Stimulated activated naive B cell treated with anti-CD40 and anti-IgM and Interleukin-4, amounts not matched to agents 10 μg/mL and 1 μg/mL and 100 μg/mL, for 72 hours (primary cell): ENCODE measurements around the gene ZBTB17.
"Not testable (repeated sequence)": the region's sequence is repeated elsewhere in the genome, so short reads cannot be mapped to it uniquely, and the experiment has no call there.

ENCODE experiments used
- ATAC-seq, 2 donors: fragments of 150-1000 bp; cut with Tn5 transposase; replicated peaks; 2 replicates each; pipeline ENCODE4 v1.10.0; 2021; ENCODE audit warnings: moderate library complexity in 1 of 2
- DNase-seq: peaks from one replicate; pipeline ENCODE4 v3.0.0; 2021
- H3K27ac Mint-ChIP-seq: one replicate; pipeline ENCODE4 v1.8.0; 2022; ENCODE audit warnings: mild to moderate bottlenecking, mixed read lengths
- H3K27me3 Mint-ChIP-seq, 2 donors: one replicate each; pipeline ENCODE4 v1.8.0; 2022; ENCODE audit warnings: mixed read lengths in 2 of 2
- H3K36me3 Mint-ChIP-seq, 2 donors: one replicate each; pipeline ENCODE4 v1.8.0; 2022; ENCODE audit warnings: mixed read lengths in 2 of 2, mild to moderate bottlenecking in 1 of 2
- H3K4me1 Mint-ChIP-seq, 2 donors: one replicate each; pipeline ENCODE4 v1.8.0; 2022; ENCODE audit warnings: mixed read lengths in 2 of 2, mild to moderate bottlenecking in 1 of 2
- H3K4me3 Mint-ChIP-seq, 2 donors: one replicate each; pipeline ENCODE4 v1.8.0; 2022; ENCODE audit warnings: mild to moderate bottlenecking in 2 of 2, mixed read lengths in 2 of 2, moderate library complexity in 1 of 2
- H3K9me3 Mint-ChIP-seq, 2 donors: one replicate each; pipeline ENCODE4 v1.8.0; 2022; ENCODE audit warnings: mixed read lengths in 2 of 2, mild to moderate bottlenecking in 1 of 2

ZBTB17 gene

DNA sequence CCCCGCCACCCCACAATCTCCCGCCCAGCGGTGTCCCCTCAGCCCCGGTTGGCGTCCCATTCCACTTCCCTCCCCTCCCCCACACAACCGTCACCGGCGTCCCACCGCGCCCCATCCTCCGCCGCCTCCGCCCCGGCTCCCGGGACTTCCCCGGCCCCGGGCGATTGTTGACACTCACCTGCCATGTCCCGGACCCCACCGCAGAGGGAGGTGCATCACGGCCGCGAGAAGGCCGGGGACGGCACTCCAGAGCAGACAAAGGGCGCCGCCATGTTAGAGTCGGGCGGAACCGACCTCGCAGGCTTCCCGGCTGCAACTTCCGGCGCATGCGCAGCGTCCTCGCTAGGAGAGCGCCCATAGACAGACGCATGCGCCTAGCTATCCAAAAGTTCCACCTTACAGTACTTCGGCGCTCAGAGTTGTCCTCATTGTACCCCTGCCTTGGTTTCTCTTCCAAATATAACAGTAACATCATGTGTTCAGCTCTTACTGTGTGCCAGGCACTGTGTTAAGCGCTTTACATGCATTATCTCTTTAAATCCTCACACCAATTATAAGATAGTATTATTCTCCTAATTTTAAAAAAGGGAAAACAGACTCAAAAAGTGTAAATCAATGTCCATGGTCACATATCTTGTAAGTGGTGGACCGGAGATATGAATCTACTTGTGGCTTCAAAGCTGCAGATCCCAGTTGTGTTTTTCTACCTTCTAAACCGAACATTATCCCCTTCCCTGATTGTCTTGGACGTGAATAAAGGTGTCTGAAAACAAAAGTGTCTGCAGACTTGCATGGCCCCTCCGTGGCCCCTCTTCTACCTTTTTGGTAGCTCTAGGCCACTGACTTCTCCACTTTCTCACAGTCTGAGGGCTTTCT, at the start of gene ZBTB17:
Gene ZBTB17, minus strand, starts transcription at position 297 of the 876 bp plus-strand sequence. CDS start 27,606 bp downstream, outside the sequence.
- no peaks in the 10 kb centered on the region for H3K9me3 Mint-ChIP-seq
- peak within 1 kb of the TSS; percentile 92 to 98 for H3K4me3 Mint-ChIP-seq
- peak; percentile 81 to 89 for ATAC-seq
- H3K36me3 Mint-ChIP-seq, result peaks cover 24 to 29% of the 10 kb centered on the region in 2 donors
- H3K4me1 Mint-ChIP-seq, result peaks cover 27 to 46% of the 10 kb centered on the region in 2 donors
- no peaks in the 10 kb centered on the region for H3K27me3 Mint-ChIP-seq
- peak; percentile 94 for DNase-seq
- peak within 1 kb of the TSS; percentile 98 for H3K27ac Mint-ChIP-seq

DNA sequence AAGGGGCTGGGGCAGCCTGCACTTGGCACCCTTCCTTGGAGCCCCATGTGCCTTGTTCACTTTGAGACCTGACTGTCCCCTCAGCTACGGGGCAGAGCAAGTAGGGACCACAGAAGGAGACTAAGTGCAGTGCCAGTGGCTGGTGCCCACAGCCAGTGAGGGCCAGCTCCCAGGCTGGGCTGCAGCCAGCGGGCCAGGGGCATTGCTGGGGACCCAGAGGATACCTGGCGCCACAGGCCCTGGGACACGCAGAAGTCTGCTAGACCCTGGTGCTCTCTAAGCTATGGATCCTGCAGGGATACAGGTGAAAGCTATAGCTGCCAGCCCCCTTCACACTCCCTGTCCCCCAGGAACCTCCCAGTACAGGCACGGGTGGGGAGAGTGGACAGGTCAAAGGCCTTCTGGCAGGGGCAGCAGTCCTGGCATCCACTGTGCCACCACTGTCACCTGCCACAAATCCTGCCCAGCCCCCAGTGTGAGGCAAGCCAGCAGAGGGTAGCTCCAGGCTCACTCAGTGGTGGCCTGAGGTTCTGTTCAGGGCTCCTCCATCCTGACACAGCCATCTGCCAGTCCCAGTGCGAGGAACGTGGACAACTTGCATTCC, 47.3 kb upstream of the ZBTB17 start:
- H3K9me3 Mint-ChIP-seq, result no peaks in the 10 kb centered on the region
- peaks cover 19 to 37% of the 10 kb centered on the region in 2 donors for H3K27me3 Mint-ChIP-seq
- DNase-seq, result no peak
- H3K36me3 Mint-ChIP-seq, result no peaks in the 10 kb centered on the region
- peaks cover 6 to 17% of the 10 kb centered on the region in 2 donors for H3K4me1 Mint-ChIP-seq
- no peak overlapping the region for H3K4me3 Mint-ChIP-seq
- no peak for ATAC-seq
- H3K27ac Mint-ChIP-seq, result no peak overlapping the region

DNA sequence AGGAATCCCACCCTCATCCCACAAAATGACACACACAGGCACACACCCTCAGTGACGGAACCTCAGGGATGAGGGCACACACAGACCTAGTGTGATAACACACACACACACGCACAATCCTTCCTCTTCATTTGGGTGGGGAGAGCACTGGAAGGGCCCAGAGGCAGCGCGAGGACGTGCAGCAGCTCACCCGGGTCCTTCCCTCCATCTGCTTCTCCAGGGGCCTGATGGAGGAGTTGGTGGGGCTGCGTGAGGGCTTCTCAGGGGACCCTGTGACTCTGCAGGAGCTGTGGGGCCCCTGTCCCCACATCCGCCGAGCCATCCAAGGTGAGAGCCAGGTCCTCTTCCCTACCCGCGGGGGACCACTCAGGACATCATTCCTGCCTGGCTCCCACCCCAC, 46.5 kb upstream of the ZBTB17 start:
- Mint-ChIP-seq H3K36me3 (no peaks in the 10 kb centered on the region), H3K4me1 (peaks cover 2 to 12% of the 10 kb centered on the region in 2 donors), H3K4me3 (no peak overlapping the region), H3K9me3 (no peaks in the 10 kb centered on the region), H3K27me3 (peaks cover 14 to 32% of the 10 kb centered on the region in 2 donors), H3K27ac (no peak overlapping the region)
- ATAC-seq, result no peak
- DNase-seq, result no peak

DNA sequence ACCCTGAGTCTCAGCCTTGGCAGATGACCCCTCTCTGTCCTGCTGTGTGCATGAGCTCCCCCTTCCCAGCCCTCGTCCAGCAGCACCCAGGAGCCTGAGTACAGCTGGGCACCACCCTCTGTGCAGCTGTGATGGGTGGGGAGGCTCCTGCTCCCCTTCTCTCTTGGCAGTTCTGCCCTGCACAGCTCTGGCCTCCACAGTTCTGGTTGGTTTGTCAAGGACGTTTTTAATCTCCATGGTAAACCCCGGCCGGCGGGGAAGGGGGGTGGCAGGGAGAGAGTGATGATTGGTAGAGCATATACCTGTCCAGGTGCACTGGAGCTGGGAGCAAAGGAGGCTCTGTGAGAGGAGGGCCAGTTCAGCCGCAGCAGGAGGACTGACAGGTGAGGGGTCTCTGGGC, 45.8 kb upstream of the ZBTB17 start, which contains the start of gene CLCNKA:
Gene CLCNKA, plus strand, starts transcription at position 356 of the 400 bp plus-strand sequence. CDS start 584 bp downstream, outside the sequence.
- Mint-ChIP-seq H3K9me3 (no peaks in the 10 kb centered on the region), H3K27me3 (peaks cover 14 to 32% of the 10 kb centered on the region in 2 donors), H3K36me3 (no peaks in the 10 kb centered on the region), H3K4me3 (no peak within 1 kb of the TSS), H3K27ac (peak within 1 kb of the TSS; percentile 63), H3K4me1 (peaks cover 2 to 5% of the 10 kb centered on the region in 2 donors)
- DNase-seq (no peak), ATAC-seq (no peak)

DNA sequence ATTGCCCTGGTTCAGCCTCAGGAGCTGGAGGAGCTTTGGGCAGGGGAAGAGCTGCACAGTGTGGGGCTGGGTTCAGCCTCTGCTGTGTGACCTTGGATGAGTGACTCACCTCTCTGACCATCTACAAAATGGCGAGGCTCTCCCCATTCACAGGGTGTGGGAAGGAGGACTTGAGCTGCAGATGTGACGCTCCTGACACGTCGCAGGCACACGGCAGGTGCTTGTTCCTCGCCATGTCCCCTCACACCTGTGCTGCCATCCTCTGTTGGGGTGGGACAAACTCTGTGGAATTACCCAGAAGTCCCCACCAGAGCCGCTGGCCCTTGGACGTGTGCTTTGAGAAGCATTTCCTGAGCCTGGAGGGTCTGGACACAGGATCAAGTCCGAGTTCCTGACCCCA, 45.0 kb upstream of the ZBTB17 start:
- H3K27me3 Mint-ChIP-seq, result peaks cover 14 to 32% of the 10 kb centered on the region in 2 donors
- H3K4me3 Mint-ChIP-seq, H3K9me3 Mint-ChIP-seq, H3K36me3 Mint-ChIP-seq, ATAC-seq, DNase-seq, H3K27ac Mint-ChIP-seq, H3K4me1 Mint-ChIP-seq: not testable (repeated sequence)

DNA sequence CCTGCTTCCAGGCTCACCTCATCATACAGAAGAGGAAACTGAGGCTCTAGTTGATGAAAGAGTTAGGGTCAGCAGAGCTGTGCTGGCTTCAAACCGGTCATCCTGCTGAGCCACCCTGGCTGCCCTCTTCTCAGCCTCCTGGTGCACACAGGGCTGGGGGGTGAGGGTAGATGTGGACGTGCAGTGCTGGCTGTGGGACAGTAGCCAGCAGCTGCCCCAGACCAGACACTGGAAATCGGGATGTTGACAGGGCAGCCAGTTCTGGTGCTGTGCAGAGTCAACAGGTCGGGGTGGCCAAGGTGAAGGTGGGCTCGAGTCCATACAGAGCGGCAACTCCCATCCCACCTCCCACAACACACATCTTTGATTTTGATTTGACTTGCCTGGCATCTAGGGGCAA, 44.4 kb upstream of the ZBTB17 start:
- ATAC-seq (no peak), DNase-seq (no peak)
- H3K27me3 Mint-ChIP-seq, result peaks cover 14 to 32% of the 10 kb centered on the region in 2 donors
- H3K27ac Mint-ChIP-seq, result peak overlapping the region; percentile 62
- no peak overlapping the region for H3K4me3 Mint-ChIP-seq
- H3K36me3 Mint-ChIP-seq, result no peaks in the 10 kb centered on the region
- peaks cover 8 to 14% of the 10 kb centered on the region in 2 donors for H3K4me1 Mint-ChIP-seq
- H3K9me3 Mint-ChIP-seq, result no peaks in the 10 kb centered on the region

DNA sequence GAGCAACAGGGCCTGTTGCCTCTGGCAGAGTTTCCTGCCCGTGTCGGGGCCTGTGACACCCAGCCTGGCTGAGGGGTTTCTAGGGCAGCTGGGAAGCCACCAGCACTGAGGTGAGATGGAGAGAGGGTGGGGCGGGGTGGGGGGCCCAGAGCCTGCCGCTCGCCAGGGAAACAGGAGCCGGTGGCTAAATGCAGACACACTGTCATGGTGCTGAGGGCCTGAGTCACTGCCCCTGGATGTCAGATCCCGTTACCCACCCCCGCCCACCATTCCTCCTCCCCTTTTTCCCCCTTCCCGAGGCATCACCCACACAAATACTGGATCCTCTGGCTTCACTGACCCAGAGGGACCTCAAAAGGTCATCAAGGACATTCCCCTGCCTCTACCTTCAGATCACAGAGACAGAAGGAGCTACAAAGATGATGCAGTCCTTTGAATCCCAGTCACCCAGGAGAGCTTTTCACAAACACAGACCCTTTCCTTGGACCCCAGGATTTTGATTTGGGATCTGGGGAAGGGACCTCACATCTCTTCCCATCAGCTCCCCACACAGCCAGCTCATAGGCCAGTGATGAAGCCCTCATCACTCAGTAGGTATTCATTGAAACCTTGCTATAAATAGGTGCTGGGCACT, 43.9 kb upstream of the ZBTB17 start:
- Mint-ChIP-seq H3K4me3 (no peak overlapping the region), H3K27me3 (peaks cover 17 to 31% of the 10 kb centered on the region in 2 donors), H3K36me3 (no peaks in the 10 kb centered on the region), H3K27ac (peak overlapping the region; percentile 51), H3K4me1 (peaks cover 13 to 20% of the 10 kb centered on the region in 2 donors), H3K9me3 (no peaks in the 10 kb centered on the region)
- ATAC-seq (no peak), DNase-seq (no peak)

DNA sequence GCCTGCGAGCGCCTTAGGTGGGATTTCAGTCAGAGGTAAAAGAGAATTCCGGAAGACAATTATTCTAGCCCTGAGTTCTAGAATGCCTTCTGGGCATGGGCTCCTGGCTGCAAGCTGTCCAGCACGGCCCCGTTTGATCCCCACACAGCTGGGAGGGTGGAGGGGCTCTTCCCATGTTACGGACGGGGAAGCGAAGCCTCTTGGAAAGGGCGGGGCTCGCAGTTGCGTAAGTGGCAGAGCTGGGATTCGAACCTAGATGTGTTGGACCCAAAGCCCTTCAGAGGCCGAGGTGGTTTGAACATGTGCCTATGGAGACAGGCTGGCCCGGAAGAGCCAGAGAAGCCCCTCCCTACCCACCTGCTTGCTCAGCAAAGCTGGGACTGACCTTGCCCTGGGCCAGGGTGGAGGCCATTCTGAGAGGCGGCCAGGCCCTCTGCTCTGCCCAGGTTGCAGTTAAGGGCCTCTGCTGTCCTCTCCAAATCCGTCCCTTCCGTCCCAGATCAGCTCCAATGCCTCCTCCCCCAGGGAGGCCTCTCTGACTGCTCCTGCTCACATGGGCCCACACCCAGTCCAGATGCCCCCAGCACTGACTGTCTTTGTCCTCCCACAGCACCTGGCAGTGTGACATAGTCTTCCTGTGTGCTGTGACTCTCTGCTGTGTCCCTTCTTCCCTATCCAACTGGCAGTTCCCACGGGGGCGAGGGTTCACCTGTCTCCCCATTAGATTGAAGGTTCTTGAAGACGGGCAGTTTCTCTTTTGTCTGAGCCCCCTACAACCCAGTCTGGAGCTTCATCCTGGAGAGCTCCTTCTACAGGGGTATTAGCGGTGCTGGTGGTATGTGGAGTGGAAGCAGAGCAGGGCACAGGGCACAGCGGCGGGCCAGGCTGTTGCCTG, 43.1 kb upstream of the ZBTB17 start:
- H3K27me3 Mint-ChIP-seq, result peaks cover 14 to 24% of the 10 kb centered on the region in 2 donors
- ATAC-seq, result no peak

DNA sequence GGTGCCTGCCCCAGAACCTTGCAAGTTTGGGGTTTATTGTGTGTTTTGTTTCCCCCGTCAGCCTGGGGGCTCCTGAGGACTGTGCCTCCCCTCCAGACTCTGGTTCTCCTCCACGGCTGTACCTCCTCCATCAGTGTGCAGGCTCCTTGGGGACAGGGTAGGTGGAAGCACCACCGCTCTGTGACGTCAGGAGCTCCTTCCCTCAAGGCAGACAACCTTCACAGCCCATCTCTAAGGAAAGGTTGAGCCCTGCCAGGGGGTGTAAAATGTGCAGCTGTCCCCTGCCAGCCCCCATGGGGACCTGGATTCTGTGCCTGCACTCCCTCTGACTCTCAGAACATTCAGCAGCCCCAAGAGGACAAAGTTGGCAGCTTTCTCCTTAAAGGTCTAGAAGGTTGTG, 42.4 kb upstream of the ZBTB17 start:
- Mint-ChIP-seq H3K36me3 (no peaks in the 10 kb centered on the region), H3K9me3 (no peaks in the 10 kb centered on the region), H3K4me3 (no peak overlapping the region), H3K27me3 (peaks cover 14 to 20% of the 10 kb centered on the region in 2 donors), H3K4me1 (peaks cover 26 to 34% of the 10 kb centered on the region in 2 donors), H3K27ac (no peak overlapping the region)
- ATAC-seq (no peak), DNase-seq (no peak)

More for the DNA sequence above, 43.1 kb upstream of the ZBTB17 start:
- H3K4me3 Mint-ChIP-seq, result no peak overlapping the region
- H3K9me3 Mint-ChIP-seq, result no peaks in the 10 kb centered on the region
- DNase-seq, result no peak
- H3K27ac Mint-ChIP-seq, result peak overlapping the region; percentile 51
- peaks cover 21 to 28% of the 10 kb centered on the region in 2 donors for H3K4me1 Mint-ChIP-seq
- H3K36me3 Mint-ChIP-seq, result no peaks in the 10 kb centered on the region

DNA sequence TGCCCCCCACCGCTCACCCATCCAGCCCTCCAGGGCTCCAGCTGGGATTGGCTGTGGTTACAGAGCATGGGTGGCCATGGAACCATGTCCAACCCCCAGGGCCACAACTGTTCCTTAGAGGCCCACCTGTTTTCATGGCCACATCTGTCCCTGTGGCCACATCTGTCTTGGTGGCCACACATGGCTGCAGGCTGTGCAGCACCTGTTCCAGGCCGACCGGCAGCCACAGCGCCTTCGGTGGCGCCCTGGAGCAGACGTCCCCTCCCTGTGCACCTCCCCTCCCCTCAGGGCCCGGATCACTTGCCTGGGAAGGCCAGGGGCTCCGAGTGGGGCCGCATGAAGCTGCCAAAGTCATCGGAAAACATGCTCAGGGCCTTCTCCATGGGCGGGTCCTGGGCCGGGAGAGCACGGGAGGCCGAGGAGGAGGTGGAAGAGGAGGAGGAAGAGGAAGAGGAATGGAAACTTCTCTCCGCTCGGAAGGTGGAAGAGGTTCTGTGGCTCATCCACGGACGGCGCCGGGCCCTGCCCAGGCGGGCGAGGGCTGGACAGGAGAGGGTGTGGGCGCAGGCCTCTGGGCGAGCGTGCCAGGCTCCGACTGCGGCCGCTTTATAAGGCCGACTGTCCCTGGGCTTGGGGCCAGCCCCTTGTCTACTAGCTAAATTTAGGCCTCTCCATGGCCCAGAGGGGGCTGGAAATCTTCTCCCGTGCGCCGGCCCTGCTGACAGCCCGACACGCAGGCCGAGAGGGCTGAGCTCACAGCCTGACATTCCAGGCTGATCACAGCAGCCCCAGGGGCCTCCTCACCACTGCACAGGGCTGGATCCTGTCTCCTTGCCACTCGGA, 41.8 kb upstream of the ZBTB17 start, which contains the start of gene HSPB7:
Gene HSPB7, minus strand, starts transcription at position 583 of the 843 bp plus-strand sequence. Its CDS starts 80 bp downstream, at position 503.
- H3K4me3 Mint-ChIP-seq, result no peak within 1 kb of the TSS
- ATAC-seq, result no peak
- H3K9me3 Mint-ChIP-seq, result no peaks in the 10 kb centered on the region
- DNase-seq, result no peak
- peaks cover 26 to 36% of the 10 kb centered on the region in 2 donors for H3K4me1 Mint-ChIP-seq
- H3K27me3 Mint-ChIP-seq, result peaks cover 13 to 17% of the 10 kb centered on the region in 2 donors
- no peak within 1 kb of the TSS for H3K27ac Mint-ChIP-seq
- H3K36me3 Mint-ChIP-seq, result no peaks in the 10 kb centered on the region

DNA sequence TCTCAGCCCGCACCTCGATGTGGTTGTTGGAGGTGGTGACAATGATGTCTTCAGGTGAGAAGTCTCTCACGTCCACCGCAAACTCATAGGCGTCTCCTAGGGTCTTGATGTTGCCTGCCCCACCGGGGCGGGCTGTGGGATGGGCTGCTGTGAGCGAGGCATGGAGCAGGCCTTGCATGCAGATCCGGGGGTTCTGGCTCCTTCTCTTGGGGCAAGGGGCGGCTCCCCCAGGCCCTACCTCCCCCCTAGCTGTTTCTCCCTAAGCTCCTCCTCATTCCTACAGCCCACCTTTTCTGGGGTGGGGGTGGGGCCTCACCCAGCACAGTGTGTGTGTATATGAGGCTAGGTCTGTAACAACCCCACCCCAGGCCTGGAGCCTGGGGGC, 41.2 kb upstream of the ZBTB17 start:
- H3K4me1 Mint-ChIP-seq, result peaks cover 26 to 42% of the 10 kb centered on the region in 2 donors
- H3K27ac Mint-ChIP-seq, result no peak overlapping the region
- ATAC-seq (no peak), DNase-seq (no peak)
- H3K36me3 Mint-ChIP-seq, result no peaks in the 10 kb centered on the region
- H3K27me3 Mint-ChIP-seq, result peaks cover 11 to 14% of the 10 kb centered on the region in 2 donors
- H3K4me3 Mint-ChIP-seq, result no peak overlapping the region
- no peaks in the 10 kb centered on the region for H3K9me3 Mint-ChIP-seq

DNA sequence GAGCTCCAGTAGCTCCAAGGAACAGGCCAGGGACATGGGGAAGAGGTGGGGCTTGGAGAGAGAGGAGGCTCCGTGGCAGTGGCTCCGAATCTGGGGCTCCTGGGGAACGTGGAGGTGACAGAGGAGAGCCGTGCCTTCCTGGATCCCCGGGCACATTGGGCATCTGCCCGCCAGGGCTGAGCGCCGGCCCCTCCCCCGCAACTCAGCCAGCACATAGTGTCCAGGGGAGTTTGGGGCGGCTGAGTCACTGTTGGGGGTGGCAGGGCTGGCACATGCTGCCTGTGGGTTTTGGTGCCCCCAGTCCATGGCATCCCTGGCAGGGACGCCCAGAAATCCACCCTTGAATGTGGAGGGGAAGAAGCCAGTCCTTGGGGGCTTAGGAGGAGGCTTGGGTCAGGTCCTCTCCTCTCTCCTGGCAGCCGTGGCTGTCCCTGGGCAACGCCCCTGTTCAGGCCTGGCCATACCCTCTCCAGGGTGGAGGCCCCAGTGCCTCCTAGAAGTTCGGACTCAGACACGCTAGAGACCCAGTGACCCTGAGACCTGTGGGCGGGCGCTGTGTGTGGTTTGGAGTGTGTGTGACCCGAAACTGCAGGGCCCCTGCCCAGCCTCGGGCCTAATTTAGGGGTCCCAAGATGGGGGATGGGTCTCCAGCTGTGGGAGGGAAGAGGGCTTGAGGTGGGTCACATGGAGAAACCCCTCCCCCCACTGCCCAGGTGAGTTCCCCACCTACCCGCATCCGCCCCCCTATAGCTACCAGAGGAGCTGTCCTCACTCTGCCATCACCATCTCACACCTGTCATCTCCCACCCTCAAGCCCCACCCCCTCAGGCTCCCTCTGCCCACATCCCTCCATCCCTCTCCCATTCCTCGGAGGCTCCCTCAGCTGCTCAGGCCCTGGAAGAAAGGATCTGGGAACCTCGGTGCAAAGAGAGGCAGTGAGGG, 40.3 kb upstream of the ZBTB17 start:
- H3K9me3 Mint-ChIP-seq, result no peaks in the 10 kb centered on the region
- peaks cover 4 to 6% of the 10 kb centered on the region in 2 donors for H3K27me3 Mint-ChIP-seq
- H3K36me3 Mint-ChIP-seq, result no peaks in the 10 kb centered on the region
- H3K4me3 Mint-ChIP-seq, result peak overlapping the region in 1 of 2 donors; percentile 8
- DNase-seq (no peak), ATAC-seq (no peak)
- H3K27ac Mint-ChIP-seq, result peak overlapping the region; percentile 63
- H3K4me1 Mint-ChIP-seq, result peaks cover 26 to 45% of the 10 kb centered on the region in 2 donors
